WTC11 (cell line): ENCODE measurements around the gene ATG14. TPM values are rescaled to one million over a fixed set of nuclear protein-coding genes. Genes with fewer than 3 reads are reported as not detected.

Experiments
- ATAC-seq: fragments of 200-7000 bp; cut with Tn5 transposase; 2 replicates; pipeline ENCODE4 v1.10.0; 2021; ENCODE audit warnings: mild to moderate bottlenecking, moderate library complexity
- CTCF ChIA-PET: fragments of 300-600 bp; sonication (Branson Sonifier 250); formaldehyde crosslinking; loops from one replicate; lab custom pipeline; 2021; ENCODE audit warnings: antibody characterized with exemption; lab: Charles Lee
- POLR2A ChIA-PET: fragments of 350-600 bp; sonication (Branson Sonifier 250); formaldehyde crosslinking; loops from one replicate; lab custom pipeline; 2021; ENCODE audit warnings: antibody characterized with exemption; lab: Charles Lee
- DNase-seq: peaks from one replicate; pipeline ENCODE4 v3.0.0; 2021; ENCODE audit warnings: low spot score
- H3K27ac Mint-ChIP-seq: 2 replicates; pipeline ENCODE4 v1.8.0; 2021; ENCODE audit warnings: mixed read lengths
- H3K27me3 Mint-ChIP-seq: 2 replicates; pipeline ENCODE4 v1.8.0; 2021; ENCODE audit warnings: low read depth, mild to moderate bottlenecking, moderate library complexity, mixed read lengths
- H3K36me3 Mint-ChIP-seq: 2 replicates; pipeline ENCODE4 v1.8.0; 2021; ENCODE audit warnings: mixed read lengths
- H3K4me1 Mint-ChIP-seq: 2 replicates; pipeline ENCODE4 v1.8.0; 2022; ENCODE audit warnings: mixed read lengths
- H3K4me3 Mint-ChIP-seq: 2 replicates; pipeline ENCODE4 v1.8.0; 2021; ENCODE audit warnings: mild to moderate bottlenecking, moderate library complexity, mixed read lengths
- H3K9me3 Mint-ChIP-seq: 2 replicates; pipeline ENCODE4 v1.8.0; 2021; ENCODE audit warnings: mixed read lengths
- ARID4B ChIP-seq: sonication (generic); formaldehyde crosslinking; IDR thresholded peaks from 2 replicates; pipeline ENCODE4 v1.8.0; 2023; ENCODE audit warnings: missing genetic modification reagents, mild to moderate bottlenecking, borderline replicate concordance
- ATF1 ChIP-seq: sonication (generic); formaldehyde crosslinking; IDR thresholded peaks from 2 replicates; pipeline ENCODE4 v1.8.1; 2023; ENCODE audit warnings: mild to moderate bottlenecking, moderate library complexity, missing genetic modification reagents
- CBFB ChIP-seq: sonication (generic); formaldehyde crosslinking; IDR thresholded peaks from 2 replicates; pipeline ENCODE4 v1.8.1; 2022; ENCODE audit warnings: mild to moderate bottlenecking, low read depth, missing genetic modification reagents
- CDX4 ChIP-seq: fragments of 250-450 bp; sonication (Bioruptor Pico); IDR thresholded peaks from 2 replicates; pipeline ENCODE4 v1.9.0; 2021; ENCODE audit warnings: moderate library complexity, mild to moderate bottlenecking, inconsistent platforms, borderline replicate concordance
- CREM ChIP-seq: sonication (generic); formaldehyde crosslinking; IDR thresholded peaks from 2 replicates; pipeline ENCODE4 v1.8.1; 2022; ENCODE audit warnings: mild to moderate bottlenecking, missing genetic modification reagents, moderate library complexity
- E2F5 ChIP-seq: sonication (generic); formaldehyde crosslinking; IDR thresholded peaks from 2 replicates; pipeline ENCODE4 v1.8.1; 2022; ENCODE audit warnings: mild to moderate bottlenecking, moderate library complexity, missing genetic modification reagents
- FOXK1 ChIP-seq: sonication (generic); formaldehyde crosslinking; IDR thresholded peaks from 2 replicates; pipeline ENCODE4 v1.8.0; 2022; ENCODE audit warnings: mild to moderate bottlenecking, moderate library complexity, missing genetic modification reagents
- FOXP4 ChIP-seq: sonication (generic); formaldehyde crosslinking; IDR thresholded peaks from 2 replicates; pipeline ENCODE4 v1.8.0; 2022; ENCODE audit warnings: mild to moderate bottlenecking, missing genetic modification reagents
- IRF1 ChIP-seq: sonication (generic); formaldehyde crosslinking; IDR thresholded peaks from 2 replicates; pipeline ENCODE4 v1.8.0; 2023; ENCODE audit warnings: missing genetic modification reagents
- JUN ChIP-seq: sonication (generic); formaldehyde crosslinking; IDR thresholded peaks from 2 replicates; pipeline ENCODE4 v1.8.0; 2023; ENCODE audit warnings: mild to moderate bottlenecking, missing genetic modification reagents
- MXD4 ChIP-seq: fragments of 250-450 bp; sonication (Bioruptor Pico); IDR thresholded peaks from 2 replicates; pipeline ENCODE4 v1.8.0; 2021; ENCODE audit warnings: mild to moderate bottlenecking, moderate library complexity, borderline replicate concordance
- NFATC4 ChIP-seq: fragments of 250-450 bp; sonication (Bioruptor Pico); IDR thresholded peaks from 2 replicates; pipeline ENCODE4 v1.9.0; 2021; ENCODE audit warnings: mild to moderate bottlenecking
- NR3C1 ChIP-seq: sonication (generic); formaldehyde crosslinking; conservative IDR thresholded peaks from 2 replicates; pipeline ENCODE4 v1.8.1; 2023; ENCODE audit warnings: low read depth, mild to moderate bottlenecking, missing genetic modification reagents
- OVOL2 ChIP-seq: fragments of 250-450 bp; sonication (Bioruptor Pico); IDR thresholded peaks from 2 replicates; pipeline ENCODE4 v1.9.0; 2021; ENCODE audit warnings: mild to moderate bottlenecking, borderline replicate concordance
- SOX15 ChIP-seq: fragments of 250-450 bp; sonication (Bioruptor Pico); IDR thresholded peaks from 2 replicates; pipeline ENCODE4 v1.9.0; 2021; ENCODE audit warnings: mild to moderate bottlenecking
- STAT6 ChIP-seq: sonication (generic); formaldehyde crosslinking; conservative IDR thresholded peaks from 2 replicates; pipeline ENCODE4 v1.8.1; 2023; ENCODE audit warnings: mild to moderate bottlenecking, low read depth, missing genetic modification reagents, moderate library complexity
- TEAD1 ChIP-seq: sonication (generic); formaldehyde crosslinking; IDR thresholded peaks from 2 replicates; pipeline ENCODE4 v1.8.0; 2022; ENCODE audit warnings: mild to moderate bottlenecking, missing genetic modification reagents
- ZNF232 ChIP-seq: sonication (generic); formaldehyde crosslinking; IDR thresholded peaks from 2 replicates; pipeline ENCODE4 v1.8.0; 2022; ENCODE audit warnings: mild to moderate bottlenecking, missing genetic modification reagents
- ZNF263 ChIP-seq: sonication (generic); formaldehyde crosslinking; IDR thresholded peaks from 2 replicates; pipeline ENCODE4 v1.8.1; 2022; ENCODE audit warnings: low read depth, mild to moderate bottlenecking, moderate library complexity, missing genetic modification reagents
- ZNF416 ChIP-seq: fragments of 250-450 bp; sonication (Bioruptor Pico); IDR thresholded peaks from 2 replicates; pipeline ENCODE4 v1.9.0; 2021; ENCODE audit warnings: mild to moderate bottlenecking, inconsistent platforms
- ZNF423 ChIP-seq: fragments of 250-450 bp; sonication (Bioruptor Pico); IDR thresholded peaks from 2 replicates; pipeline ENCODE4 v2.1.2; 2022; ENCODE audit warnings: mild to moderate bottlenecking, moderate library complexity
- ZNF512 ChIP-seq: sonication (generic); formaldehyde crosslinking; IDR thresholded peaks from 2 replicates; pipeline ENCODE4 v1.8.1; 2022; ENCODE audit warnings: missing genetic modification reagents, borderline replicate concordance
- total RNA-seq: library from RNA; stranded (reverse); gene quantifications from 3 replicates; pipeline ENCODE4 v1.2.3, GENCODE V29; 2021

The ATG14 gene
- total RNA-seq, 1 experiment from 2014 or later, result 10.4 TPM

- TF ChIP-seq ZNF512 (CRISPR knock-in tag) (no peak), JUN (no peak), SOX15 (CRISPR knock-in tag) (no peak), CREM (CRISPR knock-in tag) (no peak), ATF1 (CRISPR knock-in tag) (no peak)
These were observed 87.7 kb downstream of the ATG14 start (continued) for GRCh38 chr14:55323910-55324309.

- POLR2A ChIA-PET, result no interaction called here
These were observed 92.9 kb downstream of the ATG14 start for GRCh38 chr14:55318694-55319093.

More at GRCh38 chr14:55318694-55319093, 92.9 kb downstream of the ATG14 start:
- Mint-ChIP-seq H3K27me3 (no peaks in the 10 kb centered on the region), H3K9me3 (peaks cover 15% of the 10 kb centered on the region), H3K4me3 (no peak overlapping the region), H3K4me1 (peaks cover 3% of the 10 kb centered on the region; the same call in 1 of the 2 replicates), H3K36me3 (peaks cover 21% of the 10 kb centered on the region), H3K27ac (no peak overlapping the region)
- DNase-seq (no peak), ATAC-seq (no peak)
- TF ChIP-seq MXD4 (no peak), FOXK1 (CRISPR knock-in tag) (no peak), STAT6 (CRISPR knock-in tag) (no peak), IRF1 (CRISPR knock-in tag) (no peak), CDX4 (CRISPR knock-in tag) (no peak), CBFB (no peak), ZNF263 (CRISPR knock-in tag) (no peak), ZNF416 (CRISPR knock-in tag) (no peak), FOXP4 (CRISPR knock-in tag) (no peak), ZNF232 (CRISPR knock-in tag) (no peak), E2F5 (CRISPR knock-in tag) (no peak), TEAD1 (no peak), NR3C1 (no peak), OVOL2 (no peak), ZNF423 (CRISPR knock-in tag) (no peak), ATF1 (CRISPR knock-in tag) (no peak), NFATC4 (CRISPR knock-in tag) (no peak), ARID4B (CRISPR knock-in tag) (no peak)
- CTCF ChIA-PET, result no interaction called here
